Measurements from ENCODE around the gene SYNPO. TPM values are rescaled to one million over a fixed set of nuclear protein-coding genes. Genes with fewer than 3 reads are reported as not detected.
A peak's percentile ranks its signal among the peaks of the same experiment; 100 is the strongest.

Gene SYNPO
- total RNA-seq, 1 donor from 2014 or later: 40.2 TPM

DNA sequence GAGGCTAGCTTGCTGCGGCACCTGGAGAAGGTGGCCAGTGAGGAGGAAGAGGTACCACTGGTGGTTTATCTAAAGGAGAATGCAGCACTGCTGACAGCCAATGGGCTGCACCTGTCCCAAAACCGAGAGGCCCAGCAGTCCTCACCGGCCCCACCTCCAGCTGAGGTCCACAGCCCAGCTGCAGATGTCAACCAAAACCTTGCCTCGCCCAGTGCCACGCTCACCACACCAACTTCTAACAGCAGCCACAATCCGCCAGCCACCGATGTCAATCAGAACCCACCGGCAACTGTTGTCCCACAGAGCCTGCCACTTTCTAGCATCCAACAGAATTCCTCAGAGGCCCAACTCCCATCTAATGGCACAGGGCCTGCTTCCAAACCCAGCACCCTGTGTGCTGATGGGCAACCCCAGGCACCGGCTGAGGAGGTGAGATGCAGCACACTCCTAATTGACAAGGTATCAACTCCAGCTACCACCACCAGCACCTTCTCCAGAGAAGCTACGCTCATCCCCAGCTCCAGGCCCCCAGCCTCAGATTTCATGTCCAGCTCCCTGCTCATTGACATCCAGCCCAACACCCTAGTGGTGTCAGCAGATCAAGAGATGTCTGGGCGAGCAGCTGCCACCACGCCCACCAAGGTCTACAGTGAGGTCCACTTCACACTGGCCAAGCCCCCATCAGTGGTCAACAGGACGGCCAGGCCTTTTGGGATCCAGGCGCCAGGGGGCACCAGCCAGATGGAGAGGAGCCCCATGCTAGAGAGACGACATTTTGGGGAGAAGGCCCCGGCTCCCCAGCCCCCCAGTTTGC lies 8.0 kb downstream of the SYNPO start:
- Mint-ChIP-seq H3K27me3 (ENCODE audit: low read depth, unreplicated experiment) (peaks cover 22% of the 10 kb centered on the region), H3K36me3 (ENCODE audit: low read depth, unreplicated experiment) (peaks cover 33% of the 10 kb centered on the region), H3K4me1 (ENCODE audit: low read depth, unreplicated experiment) (peaks cover 40% of the 10 kb centered on the region), H3K4me3 (ENCODE audit: unreplicated experiment) (no peak overlapping the region), H3K9me3 (ENCODE audit: unreplicated experiment) (peaks cover 2% of the 10 kb centered on the region), H3K27ac (ENCODE audit: unreplicated experiment) (no peak overlapping the region)
- peaks cover 93% of the 10 kb centered on the region for H4K20me1 ChIP-seq (ENCODE audit: insufficient read depth, low read length)
- DNase-seq (ENCODE audit: low read depth) (no peak), FAIRE-seq (no peak)
- H3K4me3 ChIP-seq (ENCODE audit: insufficient read depth, low read depth, low read length): no peak overlapping the region
- H3K9me3 ChIP-seq (ENCODE audit: insufficient read depth, low read depth, low read length): no peaks in the 10 kb centered on the region
- no peak overlapping the region for H2AFZ ChIP-seq (ENCODE audit: low read depth, low read length)
- no peak overlapping the region for H3K27ac ChIP-seq (ENCODE audit: low read depth, low read length)
- no peak overlapping the region for H3K4me2 ChIP-seq (ENCODE audit: low read length)
- no peak overlapping the region for H3K9ac ChIP-seq (ENCODE audit: low read length)
- H3K27me3 ChIP-seq (ENCODE audit: insufficient read depth, low read length): no peaks in the 10 kb centered on the region
- peaks cover 3% of the 10 kb centered on the region for H3K36me3 ChIP-seq (ENCODE audit: insufficient read depth, low read length)
- H3K4me1 ChIP-seq (ENCODE audit: insufficient read depth, low read length): peaks cover 27% of the 10 kb centered on the region
- TF ChIP-seq, protein P1, sequence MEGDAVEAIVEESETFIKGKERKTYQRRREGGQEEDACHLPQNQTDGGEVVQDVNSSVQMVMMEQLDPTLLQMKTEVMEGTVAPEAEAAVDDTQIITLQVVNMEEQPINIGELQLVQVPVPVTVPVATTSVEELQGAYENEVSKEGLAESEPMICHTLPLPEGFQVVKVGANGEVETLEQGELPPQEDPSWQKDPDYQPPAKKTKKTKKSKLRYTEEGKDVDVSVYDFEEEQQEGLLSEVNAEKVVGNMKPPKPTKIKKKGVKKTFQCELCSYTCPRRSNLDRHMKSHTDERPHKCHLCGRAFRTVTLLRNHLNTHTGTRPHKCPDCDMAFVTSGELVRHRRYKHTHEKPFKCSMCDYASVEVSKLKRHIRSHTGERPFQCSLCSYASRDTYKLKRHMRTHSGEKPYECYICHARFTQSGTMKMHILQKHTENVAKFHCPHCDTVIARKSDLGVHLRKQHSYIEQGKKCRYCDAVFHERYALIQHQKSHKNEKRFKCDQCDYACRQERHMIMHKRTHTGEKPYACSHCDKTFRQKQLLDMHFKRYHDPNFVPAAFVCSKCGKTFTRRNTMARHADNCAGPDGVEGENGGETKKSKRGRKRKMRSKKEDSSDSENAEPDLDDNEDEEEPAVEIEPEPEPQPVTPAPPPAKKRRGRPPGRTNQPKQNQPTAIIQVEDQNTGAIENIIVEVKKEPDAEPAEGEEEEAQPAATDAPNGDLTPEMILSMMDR (IDR thresholded peaks at IDR 0.05; ENCODE audit: insufficient read depth, low read depth, low read length): no peak
- TF ChIP-seq EZH2 (IDR thresholded peaks at IDR 0.05; ENCODE audit: insufficient read depth, low read length): no peak
- peaks cover 74% of the 10 kb centered on the region for H3K79me2 ChIP-seq (ENCODE audit: insufficient read depth, low read length)

DNA sequence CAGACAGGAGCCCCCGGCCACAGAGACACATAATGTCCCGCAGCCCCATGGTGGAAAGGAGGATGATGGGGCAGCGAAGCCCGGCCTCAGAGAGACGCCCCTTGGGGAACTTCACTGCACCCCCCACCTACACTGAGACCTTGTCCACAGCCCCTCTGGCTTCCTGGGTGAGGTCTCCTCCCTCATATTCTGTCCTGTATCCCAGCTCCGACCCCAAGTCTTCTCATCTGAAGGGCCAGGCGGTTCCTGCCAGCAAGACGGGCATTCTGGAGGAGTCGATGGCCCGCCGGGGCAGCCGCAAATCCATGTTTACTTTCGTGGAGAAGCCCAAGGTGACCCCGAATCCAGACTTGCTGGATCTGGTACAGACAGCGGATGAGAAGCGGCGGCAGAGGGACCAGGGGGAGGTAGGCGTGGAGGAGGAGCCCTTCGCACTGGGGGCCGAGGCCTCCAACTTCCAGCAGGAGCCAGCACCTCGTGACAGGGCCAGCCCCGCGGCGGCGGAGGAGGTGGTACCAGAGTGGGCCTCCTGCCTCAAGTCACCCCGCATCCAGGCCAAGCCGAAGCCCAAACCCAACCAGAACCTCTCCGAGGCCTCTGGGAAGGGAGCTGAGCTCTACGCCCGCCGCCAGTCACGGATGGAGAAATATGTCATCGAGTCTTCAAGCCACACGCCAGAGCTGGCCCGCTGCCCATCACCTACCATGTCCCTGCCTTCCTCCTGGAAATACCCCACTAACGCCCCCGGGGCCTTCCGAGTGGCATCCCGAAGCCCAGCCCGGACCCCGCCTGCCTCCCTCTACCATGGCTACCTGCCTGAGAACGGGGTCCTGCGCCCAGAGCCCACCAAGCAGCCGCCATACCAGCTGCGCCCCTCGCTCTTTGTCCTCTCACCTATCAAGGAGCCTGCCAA lies 8.9 kb downstream of the SYNPO start:
- peaks cover 67% of the 10 kb centered on the region for H3K79me2 ChIP-seq (ENCODE audit: insufficient read depth, low read length)
- H3K4me1 Mint-ChIP-seq (ENCODE audit: low read depth, unreplicated experiment): peaks cover 36% of the 10 kb centered on the region
- peak overlapping the region; percentile 66 for H3K27ac Mint-ChIP-seq (ENCODE audit: unreplicated experiment)
- H3K4me3 ChIP-seq (ENCODE audit: insufficient read depth, low read depth, low read length): no peak overlapping the region
- peaks cover 35% of the 10 kb centered on the region for H3K36me3 Mint-ChIP-seq (ENCODE audit: low read depth, unreplicated experiment)
- peaks cover 95% of the 10 kb centered on the region for H4K20me1 ChIP-seq (ENCODE audit: insufficient read depth, low read length)
- no peak overlapping the region for H2AFZ ChIP-seq (ENCODE audit: low read depth, low read length)
- TF ChIP-seq EZH2 (IDR thresholded peaks at IDR 0.05; ENCODE audit: insufficient read depth, low read length): no peak
- TF ChIP-seq, protein P1 (IDR thresholded peaks at IDR 0.05; ENCODE audit: insufficient read depth, low read depth, low read length): no peak
- H3K27me3 Mint-ChIP-seq (ENCODE audit: low read depth, unreplicated experiment): peaks cover 22% of the 10 kb centered on the region
- H3K4me1 ChIP-seq (ENCODE audit: insufficient read depth, low read length): peaks cover 26% of the 10 kb centered on the region
- no peak overlapping the region for H3K27ac ChIP-seq (ENCODE audit: low read depth, low read length)
- no peaks in the 10 kb centered on the region for H3K9me3 ChIP-seq (ENCODE audit: insufficient read depth, low read depth, low read length)
- no peak overlapping the region for H3K9ac ChIP-seq (ENCODE audit: low read length)
- DNase-seq (ENCODE audit: low read depth) (no peak), FAIRE-seq (no peak)
- no peak overlapping the region for H3K4me3 Mint-ChIP-seq (ENCODE audit: unreplicated experiment)
- peaks cover 3% of the 10 kb centered on the region for H3K36me3 ChIP-seq (ENCODE audit: insufficient read depth, low read length)
- peaks cover 2% of the 10 kb centered on the region for H3K9me3 Mint-ChIP-seq (ENCODE audit: unreplicated experiment)
- H3K27me3 ChIP-seq (ENCODE audit: insufficient read depth, low read length): no peaks in the 10 kb centered on the region
- H3K4me2 ChIP-seq (ENCODE audit: low read length): no peak overlapping the region

Measured in astrocyte (in vitro differentiated cells and primary cell).